HG02938 (cell line): Measurements from ENCODE around the gene RELT.

ENCODE experiments used
- ATAC-seq: cut with Tn5 transposase; IDR thresholded peaks from one replicate; pipeline ENCODE4 v1.9.1; 2021; ENCODE audit warnings: mild to moderate bottlenecking, moderate library complexity; ENCODE audit not compliant: unreplicated experiment

RELT gene

GRCh38 chr11:73401924-73402833 is 26.0 kb downstream of the RELT start:
- no peak for ATAC-seq

GRCh38 chr11:73402834-73403185 is 26.6 kb downstream of the RELT start:
- ATAC-seq = no peak

DNA sequence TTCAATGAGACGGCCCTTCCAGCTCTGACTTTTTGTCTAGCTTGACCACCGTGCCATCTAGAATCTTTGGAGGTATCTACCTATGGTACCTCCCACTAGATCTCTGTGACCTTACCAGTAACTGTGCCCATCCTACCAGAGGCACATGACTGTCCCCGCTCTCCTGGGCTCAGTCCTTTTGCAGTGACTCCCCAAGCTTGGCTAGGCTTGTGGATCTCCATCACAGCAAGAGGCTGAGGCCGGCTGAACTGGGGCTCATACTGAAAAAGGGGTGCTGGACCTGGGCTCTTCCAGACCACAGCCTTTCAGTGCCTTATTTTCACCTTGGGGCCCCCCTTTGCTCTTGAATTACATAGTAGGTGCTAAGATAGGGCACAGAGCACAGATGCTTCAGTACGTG is 27.3 kb downstream of the RELT start:
- ATAC-seq = no peak

GRCh38 chr11:73404048-73404447 is 27.8 kb downstream of the RELT start:
- no peak for ATAC-seq

DNA sequence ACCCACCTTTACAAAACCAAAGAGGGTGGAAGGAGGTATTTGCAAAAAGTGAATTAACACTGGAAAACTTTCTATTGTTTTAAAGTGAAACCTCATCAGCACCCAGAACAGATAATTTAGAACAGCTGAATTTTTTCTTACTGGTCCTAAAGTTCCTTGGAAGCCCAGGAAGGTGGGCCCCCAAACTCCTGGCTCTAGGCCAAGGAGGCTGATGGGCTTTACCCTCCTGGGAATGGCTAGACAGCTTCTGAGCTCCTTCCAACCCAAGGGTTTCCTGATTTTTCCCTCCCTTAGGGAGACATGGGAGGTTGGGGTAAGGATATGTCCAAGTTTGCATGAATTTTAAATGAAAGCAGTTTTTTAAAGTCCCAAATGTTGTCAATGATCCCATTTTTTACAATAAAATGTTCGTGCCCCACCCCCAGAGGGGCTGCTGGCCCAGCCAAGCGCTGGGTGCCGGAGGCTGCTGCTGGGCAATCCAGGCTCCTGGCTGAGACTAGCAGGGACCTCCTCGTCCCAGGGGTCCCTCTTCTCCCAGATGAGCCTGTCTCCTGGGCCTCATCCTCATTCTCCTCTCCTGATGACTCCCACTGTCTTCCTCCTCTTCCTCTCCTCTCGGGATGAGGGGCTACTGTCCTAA is 28.4 kb downstream of the RELT start:
- ATAC-seq = no peak

DNA sequence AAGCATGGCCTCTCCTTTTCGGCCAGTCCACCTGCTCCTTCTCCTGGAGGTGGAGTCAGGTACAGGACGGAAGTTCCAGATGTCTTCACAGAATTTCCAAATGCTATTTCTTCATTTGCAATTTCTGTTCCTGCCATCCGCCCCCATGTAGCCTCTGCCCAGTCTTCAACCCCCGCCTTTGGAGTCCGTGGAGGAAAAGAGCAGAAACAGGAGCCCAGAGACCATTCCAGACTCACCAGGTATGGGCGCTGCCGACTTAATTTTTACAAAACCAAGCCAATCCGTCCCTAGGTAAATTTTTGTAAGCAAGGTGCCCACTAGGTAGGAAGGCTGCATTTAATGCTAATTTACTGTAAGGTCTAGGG is 28.9 kb downstream of the RELT start:
- ATAC-seq = no peak

DNA sequence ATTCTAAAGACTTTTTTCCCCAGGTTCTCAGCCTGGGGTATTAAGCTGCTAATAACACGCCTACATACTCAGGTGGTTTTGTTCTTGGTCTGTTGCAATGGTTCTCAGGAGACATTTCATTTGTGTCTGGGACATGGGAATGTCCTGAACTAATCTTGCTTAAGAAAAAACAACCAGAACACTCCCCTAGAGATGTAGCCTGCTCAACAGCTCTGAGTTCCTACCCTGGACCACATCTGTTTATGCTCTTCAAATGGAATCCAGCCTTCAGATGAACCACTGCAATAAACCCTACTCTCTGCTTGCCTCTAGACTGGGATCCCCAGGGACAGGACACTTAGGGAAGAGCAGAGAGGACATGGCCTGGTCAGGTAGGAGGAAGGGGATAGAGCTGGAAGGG is 29.9 kb downstream of the RELT start:
- ATAC-seq = no peak

DNA sequence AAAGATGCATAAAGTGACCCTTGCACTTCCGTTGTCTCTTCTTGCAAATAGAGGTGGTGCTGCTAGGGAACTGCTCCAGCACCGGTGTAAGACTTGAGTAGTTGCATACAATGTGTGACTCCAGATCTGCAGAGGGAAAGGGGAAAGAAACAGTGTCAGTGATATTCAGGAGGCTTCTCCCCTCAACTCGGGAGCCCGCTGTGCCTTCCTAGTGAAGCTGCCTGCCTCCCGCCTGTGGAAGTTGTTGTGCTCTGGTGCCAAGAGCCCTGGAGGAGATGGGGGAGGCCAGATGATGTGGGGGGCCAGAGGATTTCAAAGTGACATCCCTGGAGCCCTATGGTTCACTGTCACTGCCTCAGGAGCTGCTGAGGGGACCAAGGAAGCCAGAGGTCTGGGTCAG is 30.4 kb downstream of the RELT start:
- no peak for ATAC-seq

GRCh38 chr11:73409431-73409830 is 33.2 kb downstream of the RELT start:
- ATAC-seq = no peak

DNA sequence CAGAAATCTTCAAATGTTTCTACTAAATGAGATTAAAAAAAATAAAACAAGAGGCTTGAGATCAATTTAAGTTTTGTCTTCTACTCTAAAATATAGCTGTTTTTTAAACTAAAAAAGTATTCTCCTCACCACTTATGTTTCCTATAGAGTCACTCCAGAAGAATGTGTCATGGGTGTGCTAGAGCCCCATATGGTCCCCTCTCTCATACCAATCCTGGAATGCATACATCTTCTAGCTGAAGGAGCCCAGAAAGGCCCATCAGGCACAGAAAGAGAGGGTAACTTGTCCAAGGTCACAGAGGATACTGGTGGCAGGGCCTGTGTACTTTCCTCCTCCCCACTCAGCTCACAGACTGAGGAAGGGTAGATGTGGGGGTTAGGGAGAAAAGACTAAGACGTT is 34.4 kb downstream of the RELT start:
- ATAC-seq = no peak

DNA sequence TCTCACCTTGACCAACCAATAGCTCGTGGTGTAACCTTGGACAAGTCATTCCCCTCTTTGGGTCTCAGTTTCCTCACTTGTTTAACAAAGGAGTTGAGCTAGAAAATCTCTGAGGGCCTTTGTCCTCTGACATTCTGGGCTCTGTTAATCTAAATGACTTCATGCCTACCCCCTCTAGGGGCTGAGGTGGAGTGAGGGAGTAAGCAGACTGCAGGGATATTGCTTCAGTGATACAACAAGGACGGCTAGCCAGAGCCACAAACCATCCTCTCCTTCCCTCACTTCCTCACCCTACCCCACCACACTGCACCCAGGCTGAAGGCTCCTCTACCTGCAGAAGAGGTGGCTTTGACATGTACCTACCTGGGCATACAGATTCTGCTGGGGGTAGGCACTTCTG is 34.8 kb downstream of the RELT start:
- ATAC-seq = no peak

GRCh38 chr11:73412308-73412707 is 36.1 kb downstream of the RELT start:
- ATAC-seq = no peak

DNA sequence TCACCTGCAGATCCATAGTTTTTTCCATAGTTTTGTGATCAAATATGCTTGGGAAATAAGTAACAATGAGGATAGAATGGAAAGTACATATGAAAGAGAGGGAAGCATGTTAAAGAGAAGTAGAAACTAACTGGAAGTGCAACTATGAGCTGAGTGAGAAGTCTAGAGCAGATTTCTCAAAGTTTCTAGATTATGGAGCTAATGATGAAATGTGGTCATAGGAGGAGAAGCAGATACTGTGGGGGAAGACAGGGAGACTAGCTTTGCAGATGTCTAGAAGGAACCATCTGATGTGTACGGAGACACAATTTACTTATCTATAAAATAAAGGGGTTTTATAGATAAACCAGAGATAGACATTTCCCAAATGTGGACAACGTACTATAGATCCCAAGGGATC is 37.1 kb downstream of the RELT start:
- ATAC-seq = no peak

DNA sequence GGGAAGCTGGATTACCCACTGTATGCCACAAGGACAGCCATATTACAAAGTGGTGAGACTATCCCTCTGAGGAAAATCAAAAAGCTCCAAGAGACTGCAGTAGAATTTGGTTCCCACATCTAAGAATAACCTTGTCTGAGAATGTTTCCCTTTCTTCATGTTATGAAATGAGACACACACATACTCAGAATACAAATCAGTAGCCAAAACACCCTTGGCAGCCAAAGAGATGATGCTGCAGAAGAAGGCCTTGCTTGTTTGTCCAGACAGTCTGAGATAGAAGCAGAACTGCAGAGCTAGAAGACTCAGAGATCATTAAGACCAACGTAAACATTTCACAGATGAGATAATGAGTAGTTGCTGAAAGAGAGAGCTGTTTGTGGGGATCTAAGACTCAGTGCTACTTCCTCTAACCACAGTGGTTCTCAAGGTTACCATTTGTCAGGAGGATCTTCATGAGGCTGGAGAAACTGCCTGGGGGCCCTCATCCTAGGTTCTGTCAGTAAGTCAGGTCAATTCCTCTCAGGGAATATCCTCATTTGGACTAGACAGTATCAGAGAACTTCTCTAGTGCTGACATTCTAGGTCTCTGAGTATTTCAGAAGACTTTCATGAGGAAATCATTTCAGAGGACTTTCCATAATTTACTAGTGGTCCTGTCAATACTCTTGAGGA is 38.9 kb downstream of the RELT start:
- ATAC-seq = no peak

- ATAC-seq = no peak
Observed at GRCh38 chr11:73415854-73416615, 39.8 kb downstream of the RELT start.

GRCh38 chr11:73416786-73417185 is 40.6 kb downstream of the RELT start:
- ATAC-seq = no peak

DNA sequence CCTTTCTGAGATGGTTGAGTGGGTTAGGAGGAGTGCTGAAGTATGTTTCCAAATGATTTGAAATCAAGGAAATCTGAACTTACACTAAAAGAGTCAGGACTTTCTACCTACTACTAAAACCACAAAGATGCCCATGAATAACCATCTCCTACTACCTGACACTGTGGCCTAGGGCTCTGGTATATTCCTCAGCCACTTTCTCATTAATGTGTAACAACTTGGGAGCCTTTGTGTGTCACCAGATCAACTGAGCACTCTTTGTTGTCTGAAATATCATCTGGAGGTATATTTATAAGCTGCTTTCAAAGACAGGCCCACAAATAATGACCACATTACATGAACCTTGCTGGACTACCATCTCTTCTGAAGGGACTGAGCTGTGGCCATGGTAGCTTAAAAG is 43.9 kb downstream of the RELT start:
- no peak for ATAC-seq

- ATAC-seq = no peak
Observed at GRCh38 chr11:73422886-73423285, 46.7 kb downstream of the RELT start.

GRCh38 chr11:73423506-73423905 is 47.3 kb downstream of the RELT start:
- no peak for ATAC-seq

GRCh38 chr11:73425108-73425507 is 48.9 kb downstream of the RELT start:
- ATAC-seq = no peak

DNA sequence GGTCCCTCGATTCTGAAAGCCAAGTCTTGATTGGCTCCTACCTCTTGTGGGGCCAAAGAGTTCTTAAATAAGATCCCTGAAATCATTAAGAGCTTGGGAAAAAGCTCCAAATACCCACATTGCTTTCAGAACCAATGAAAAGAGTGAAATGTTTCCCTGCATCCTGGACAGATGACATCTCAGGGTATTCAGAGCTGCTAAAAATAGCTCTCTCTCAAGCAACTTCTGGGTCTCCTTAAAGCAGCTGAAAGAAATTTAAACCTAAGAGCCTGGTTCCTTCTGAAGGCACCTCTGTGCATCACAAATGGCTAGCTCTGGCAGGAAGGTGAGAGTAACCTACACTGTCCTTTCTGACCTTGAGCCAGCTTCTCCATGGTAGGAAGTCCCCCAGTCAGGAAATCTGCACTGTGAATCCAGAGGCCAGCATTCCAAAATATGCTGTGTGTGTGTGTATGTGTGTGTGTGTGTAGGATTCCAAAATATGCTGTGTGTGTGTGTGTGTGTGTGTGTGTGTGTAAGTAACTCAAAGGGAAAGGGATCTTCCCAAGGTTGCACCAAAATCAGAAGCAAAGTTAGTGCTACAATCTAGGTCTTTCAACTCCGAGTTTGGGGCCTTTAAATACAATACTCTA is 50.1 kb downstream of the RELT start:
- ATAC-seq = no peak
